ENCODE measurements around the gene TEX2.

Gene TEX2

DNA sequence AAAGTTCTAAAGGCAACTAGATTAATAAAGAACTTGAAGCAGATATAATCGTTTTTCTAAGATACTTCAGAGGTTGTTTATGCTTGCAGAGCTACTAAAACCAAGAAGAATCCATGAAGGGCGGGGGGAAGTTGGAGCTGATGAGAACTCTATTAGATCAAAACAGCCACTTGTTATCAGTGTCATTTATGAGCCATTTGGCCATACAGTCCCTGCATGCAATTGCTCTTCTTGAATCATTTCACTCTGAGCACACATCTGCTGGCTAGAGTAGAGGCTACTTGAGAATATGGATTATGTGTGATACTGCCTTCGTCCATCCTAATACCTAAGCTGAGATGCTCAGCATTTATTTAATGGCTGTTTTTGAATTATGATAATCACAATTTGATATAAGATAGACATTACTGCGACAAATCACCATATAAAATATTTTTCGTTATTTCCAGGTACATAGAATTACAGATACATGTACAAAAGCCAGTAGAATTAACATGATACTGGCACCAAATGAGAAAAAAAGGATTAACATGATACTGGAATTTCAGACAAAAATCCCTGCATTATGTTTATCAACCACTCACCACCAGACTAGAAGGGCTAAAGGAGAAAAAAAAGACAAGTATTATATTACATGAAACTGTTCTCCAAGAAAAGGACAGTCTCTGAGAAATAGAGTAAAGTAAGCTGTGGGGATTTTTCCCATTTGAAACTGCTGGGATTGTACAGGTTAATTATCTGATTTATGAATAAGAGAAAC is 64.5 kb downstream of the TEX2 start:
- DNase-seq, result no peak
- Histone ChIP-seq H3K27me3 (no peaks in the 10 kb centered on the region), H3K9me3 (no peaks in the 10 kb centered on the region), H3K4me1 (peaks cover 6% of the 10 kb centered on the region; the same call in 1 of the 2 replicates), H3K36me3 (no peaks in the 10 kb centered on the region), H3K4me3 (ENCODE audit: low read depth, low read length) (no peak overlapping the region)
- TF ChIP-seq, protein P1, sequence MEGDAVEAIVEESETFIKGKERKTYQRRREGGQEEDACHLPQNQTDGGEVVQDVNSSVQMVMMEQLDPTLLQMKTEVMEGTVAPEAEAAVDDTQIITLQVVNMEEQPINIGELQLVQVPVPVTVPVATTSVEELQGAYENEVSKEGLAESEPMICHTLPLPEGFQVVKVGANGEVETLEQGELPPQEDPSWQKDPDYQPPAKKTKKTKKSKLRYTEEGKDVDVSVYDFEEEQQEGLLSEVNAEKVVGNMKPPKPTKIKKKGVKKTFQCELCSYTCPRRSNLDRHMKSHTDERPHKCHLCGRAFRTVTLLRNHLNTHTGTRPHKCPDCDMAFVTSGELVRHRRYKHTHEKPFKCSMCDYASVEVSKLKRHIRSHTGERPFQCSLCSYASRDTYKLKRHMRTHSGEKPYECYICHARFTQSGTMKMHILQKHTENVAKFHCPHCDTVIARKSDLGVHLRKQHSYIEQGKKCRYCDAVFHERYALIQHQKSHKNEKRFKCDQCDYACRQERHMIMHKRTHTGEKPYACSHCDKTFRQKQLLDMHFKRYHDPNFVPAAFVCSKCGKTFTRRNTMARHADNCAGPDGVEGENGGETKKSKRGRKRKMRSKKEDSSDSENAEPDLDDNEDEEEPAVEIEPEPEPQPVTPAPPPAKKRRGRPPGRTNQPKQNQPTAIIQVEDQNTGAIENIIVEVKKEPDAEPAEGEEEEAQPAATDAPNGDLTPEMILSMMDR (IDR thresholded peaks at IDR 0.05; ENCODE audit: low read depth, low read length), result no peak

DNA sequence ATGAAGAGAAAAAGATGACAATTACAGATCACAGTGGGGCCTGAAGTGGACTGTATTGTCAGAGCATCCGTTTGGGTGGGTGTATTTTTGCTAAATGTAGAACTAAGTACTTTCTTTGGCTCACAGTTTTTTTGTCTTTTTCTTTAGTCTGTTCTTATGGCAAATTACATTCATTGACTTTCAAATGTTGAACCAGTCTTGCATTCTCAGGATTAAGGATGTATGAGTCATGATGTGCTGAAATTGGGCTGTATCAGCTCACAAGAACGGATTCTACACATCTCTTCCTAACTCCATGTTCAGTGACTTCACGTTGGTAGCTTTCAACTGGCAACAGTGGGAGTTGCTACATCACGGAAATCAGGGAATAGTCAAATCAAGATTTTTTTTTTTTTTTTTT is 66.5 kb downstream of the TEX2 start:
- H3K9me3 ChIP-seq, result no peaks in the 10 kb centered on the region
- TF ChIP-seq, protein P1 (IDR thresholded peaks at IDR 0.05; ENCODE audit: low read depth, low read length), result no peak
- DNase-seq, result no peak
- peaks cover 3% of the 10 kb centered on the region; the same call in 1 of the 2 replicates for H3K36me3 ChIP-seq
- no peak overlapping the region for H3K4me3 ChIP-seq (ENCODE audit: low read depth, low read length)
- no peaks in the 10 kb centered on the region for H3K27me3 ChIP-seq
- H3K4me1 ChIP-seq, result 0 out of 2 replicates have a peak, but pooled peaks cover 6% of the 10 kb centered on the region

DNA sequence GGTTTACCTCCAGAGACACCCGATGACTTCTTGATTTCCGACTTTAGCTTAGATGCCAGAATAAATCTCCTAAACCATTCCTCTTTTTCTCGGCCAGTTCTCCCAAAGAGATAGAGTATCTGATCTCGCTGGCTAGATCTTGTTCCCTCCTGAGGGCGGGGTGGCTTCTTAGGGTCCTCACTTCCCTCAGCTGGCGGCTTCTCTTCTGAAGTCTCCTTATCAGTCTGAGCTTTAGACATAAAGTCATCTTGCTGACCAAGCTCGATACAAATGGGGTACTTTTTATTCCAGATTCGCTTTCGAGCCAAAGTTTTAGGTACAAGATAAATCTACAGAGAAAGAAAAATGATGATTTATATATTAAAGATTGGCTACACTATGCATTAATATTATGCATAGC is 69.5 kb downstream of the TEX2 start:
- H3K4me3 ChIP-seq (ENCODE audit: low read depth, low read length), result no peak overlapping the region
- H3K4me1 ChIP-seq, result peaks cover 8% of the 10 kb centered on the region; the same call in 1 of the 2 replicates
- H3K36me3 ChIP-seq, result peaks cover 6% of the 10 kb centered on the region; the same call in 1 of the 2 replicates
- no peaks in the 10 kb centered on the region for H3K27me3 ChIP-seq
- H3K9me3 ChIP-seq, result no peaks in the 10 kb centered on the region
- TF ChIP-seq, protein P1 (IDR thresholded peaks at IDR 0.05; ENCODE audit: low read depth, low read length), result no peak
- DNase-seq, result no peak

DNA sequence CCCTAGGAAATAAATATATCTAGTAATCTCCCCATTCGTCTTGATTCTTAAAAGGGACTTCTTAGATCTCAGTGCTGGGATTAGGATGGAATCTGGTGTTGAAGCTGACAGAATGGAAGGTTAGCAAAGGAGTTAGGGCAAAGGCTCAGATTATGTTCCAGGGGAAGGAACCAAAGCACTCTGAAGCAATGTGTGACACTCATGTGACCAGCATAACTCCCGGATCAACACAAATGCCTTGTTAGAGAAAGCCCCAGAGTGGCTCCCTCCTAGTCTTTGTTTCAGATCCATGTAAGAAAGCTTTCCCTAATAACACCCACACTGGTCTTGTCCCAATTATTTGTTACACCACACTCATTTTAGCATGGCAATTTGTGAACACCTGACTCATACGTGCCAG is 70.5 kb downstream of the TEX2 start:
- TF ChIP-seq, protein P1 (IDR thresholded peaks at IDR 0.05; ENCODE audit: low read depth, low read length), result no peak
- no peaks in the 10 kb centered on the region for H3K9me3 ChIP-seq
- no peak for DNase-seq
- H3K36me3 ChIP-seq, result peaks cover 6% of the 10 kb centered on the region; the same call in 1 of the 2 replicates
- peaks cover 5% of the 10 kb centered on the region; the same call in 1 of the 2 replicates for H3K4me1 ChIP-seq
- no peaks in the 10 kb centered on the region for H3K27me3 ChIP-seq
- no peak overlapping the region for H3K4me3 ChIP-seq (ENCODE audit: low read depth, low read length)

DNA sequence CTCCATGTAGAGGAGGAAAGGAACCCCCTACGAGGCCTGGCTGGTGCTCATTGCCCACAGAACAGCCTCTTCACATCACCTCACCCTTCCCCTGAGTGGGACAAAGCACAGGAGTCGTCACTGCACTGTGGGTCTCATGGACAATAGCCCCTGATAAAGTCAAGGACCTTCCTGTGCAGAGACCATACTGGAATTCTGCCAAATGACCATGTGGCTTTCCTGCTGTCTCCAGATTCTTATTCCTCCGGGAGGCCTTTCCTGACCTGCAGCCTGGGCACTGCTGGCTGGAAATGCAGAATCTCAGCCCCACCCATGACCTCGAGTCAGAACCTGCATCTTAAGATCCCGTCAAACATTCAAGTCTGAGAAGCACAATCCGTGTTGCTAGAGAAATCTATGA is 72.6 kb downstream of the TEX2 start:
- peaks cover 5% of the 10 kb centered on the region; the same call in 1 of the 2 replicates for H3K4me1 ChIP-seq
- TF ChIP-seq, protein P1 (IDR thresholded peaks at IDR 0.05; ENCODE audit: low read depth, low read length), result no peak
- DNase-seq, result peak; percentile 55
- H3K36me3 ChIP-seq, result peaks cover 6% of the 10 kb centered on the region; the same call in 1 of the 2 replicates
- no peaks in the 10 kb centered on the region for H3K27me3 ChIP-seq
- no peaks in the 10 kb centered on the region for H3K9me3 ChIP-seq
- no peak overlapping the region for H3K4me3 ChIP-seq (ENCODE audit: low read depth, low read length)

DNA sequence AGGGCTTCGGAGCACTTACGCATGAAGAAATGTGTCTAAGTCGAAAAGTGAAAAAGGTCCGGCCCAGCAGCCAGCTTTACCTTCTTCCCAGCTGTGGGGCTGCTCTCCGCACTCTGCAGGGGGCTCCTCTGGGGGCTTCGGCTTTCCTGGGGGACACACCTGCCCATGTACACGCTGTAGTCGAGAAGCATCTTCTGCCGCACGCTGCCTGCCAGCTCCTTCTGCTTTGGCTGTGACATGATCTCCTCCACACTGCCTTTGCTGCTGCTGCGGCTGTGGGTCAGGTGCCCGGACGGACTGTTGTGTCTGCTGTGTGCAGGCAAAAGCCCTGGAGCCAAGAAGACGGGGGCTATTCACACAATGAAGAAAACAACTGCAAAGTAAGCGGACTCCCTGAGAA is 75.0 kb downstream of the TEX2 start:
- Histone ChIP-seq H3K27me3 (no peaks in the 10 kb centered on the region), H3K36me3 (peaks cover 6% of the 10 kb centered on the region; the same call in 1 of the 2 replicates), H3K4me3 (ENCODE audit: low read depth, low read length) (no peak overlapping the region), H3K4me1 (peaks cover 5% of the 10 kb centered on the region; the same call in 1 of the 2 replicates), H3K9me3 (no peaks in the 10 kb centered on the region)
- TF ChIP-seq, protein P1 (IDR thresholded peaks at IDR 0.05; ENCODE audit: low read depth, low read length), result no peak
- DNase-seq, result no peak
